ENCODE measurements around the gene GRAMD1A. TPM values are rescaled to one million over a fixed set of nuclear protein-coding genes. Genes with fewer than 3 reads are reported as not detected.
"Not testable (repeated sequence)": the region's sequence is repeated elsewhere in the genome, so short reads cannot be mapped to it uniquely, and the experiment has no call there.

The GRAMD1A gene
- total RNA-seq, 4 donors from 2014 or later: 6.0 to 135 (median 61.6) TPM

DNA sequence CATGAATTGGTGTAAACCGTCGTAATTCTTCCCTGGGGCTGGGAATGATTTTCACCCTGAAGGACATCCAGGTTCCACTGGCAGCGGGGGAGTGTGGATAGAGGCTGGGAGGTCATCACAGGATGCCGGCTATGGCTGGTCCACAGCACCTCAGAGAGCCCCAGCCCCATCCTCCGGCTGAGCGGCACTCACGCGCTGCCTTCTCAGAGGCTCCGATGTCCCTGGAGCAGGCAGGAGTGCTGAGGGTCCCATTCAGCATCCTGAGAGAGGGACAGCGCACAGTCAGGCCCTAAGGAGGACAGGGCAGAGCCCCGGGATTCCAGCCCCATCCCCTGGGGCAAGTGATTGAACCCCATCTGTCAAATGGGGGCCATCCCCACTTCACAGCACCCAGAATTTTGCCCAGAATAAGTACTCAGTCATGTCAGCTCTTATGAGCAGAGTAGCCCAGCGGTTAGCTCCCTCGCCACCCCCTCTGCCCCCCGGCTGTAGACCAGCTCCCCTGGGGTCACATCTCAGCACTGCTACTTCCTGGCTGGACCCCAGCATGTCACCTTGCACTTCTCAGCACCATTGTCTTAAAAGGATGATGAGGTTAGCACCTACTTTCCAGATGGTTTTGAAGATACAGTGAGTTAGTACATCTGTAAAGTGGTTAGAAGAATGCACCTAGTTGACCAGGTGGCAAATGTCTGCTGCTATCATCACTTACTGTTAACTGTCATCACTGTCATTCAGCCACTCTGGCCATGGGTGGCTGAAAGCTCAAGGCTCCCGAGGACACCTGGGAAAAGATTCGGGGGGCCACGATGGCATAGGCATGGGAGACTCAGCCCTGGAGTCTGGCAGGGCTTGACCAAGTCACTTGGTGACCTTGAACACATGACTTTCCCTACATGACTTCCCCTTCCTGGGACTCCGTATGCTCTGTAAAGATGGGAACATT lies 11.9 kb downstream of the GRAMD1A start:
- H3K4me1 ChIP-seq: peaks cover 0 to 42% (median 17%) of the 10 kb centered on the region in 4 donors
- H3K27me3 ChIP-seq: no peaks in the 10 kb centered on the region
- H3K27ac ChIP-seq: peak overlapping the region; percentile 4 to 69 (median 16)
- TF ChIP-seq CTCF (IDR thresholded peaks at IDR 0.05) (no peak), POLR2A (IDR thresholded peaks at IDR 0.05) (no peak)
- no peaks in the 10 kb centered on the region for H3K9me3 ChIP-seq
- H3K36me3 ChIP-seq: peaks cover 0 to 45% (median 0%) of the 10 kb centered on the region in 3 donors
- no peak overlapping the region for H3K4me3 ChIP-seq
- no peak for DNase-seq

DNA sequence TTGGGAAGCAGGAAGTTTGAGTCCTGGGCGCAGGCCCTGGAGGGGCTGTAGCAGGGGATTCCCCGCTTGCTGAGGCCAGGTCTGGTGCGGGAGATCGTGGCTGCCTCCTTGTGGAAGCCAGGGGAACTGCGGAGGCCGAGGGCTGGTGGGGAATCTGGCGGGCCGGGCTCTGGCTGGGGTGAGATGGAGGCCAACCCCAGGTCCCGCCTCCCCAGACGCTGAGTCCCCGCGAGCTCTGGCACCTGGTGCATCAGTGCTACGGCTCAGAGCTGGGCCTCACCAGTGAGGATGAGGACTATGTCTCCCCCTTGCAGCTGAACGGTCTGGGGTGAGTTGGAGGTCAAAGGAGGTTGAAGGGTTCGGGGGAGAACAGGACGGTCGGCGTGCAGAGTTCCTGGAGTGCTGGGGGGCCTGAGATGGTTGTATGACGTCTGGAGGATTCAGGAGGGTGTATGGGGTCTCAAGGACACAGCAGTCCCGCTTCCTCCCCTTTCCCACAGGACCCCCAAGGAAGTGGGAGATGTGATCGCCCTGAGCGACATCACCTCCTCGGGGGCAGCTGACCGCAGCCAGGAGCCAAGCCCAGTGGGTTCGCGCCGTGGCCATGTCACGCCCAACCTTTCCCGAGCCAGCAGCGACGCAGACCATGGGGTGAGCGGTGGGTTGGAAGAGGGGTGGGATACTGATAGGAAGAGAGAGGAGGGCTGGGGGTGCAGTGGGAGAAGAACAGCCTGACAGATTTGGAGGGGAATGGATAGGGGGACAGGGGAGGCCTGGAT lies 13.1 kb downstream of the GRAMD1A start:
- peak in 1 of 2 donors; percentile 19 for TF ChIP-seq POLR2A (IDR thresholded peaks at IDR 0.05)
- TF ChIP-seq CTCF (IDR thresholded peaks at IDR 0.05): peak; percentile 93 to 99 (median 96)
- Histone ChIP-seq H3K4me3 (no peak overlapping the region), H3K27me3 (no peaks in the 10 kb centered on the region), H3K27ac (peak overlapping the region in 3 of 4 donors; percentile 24 to 69 (median 54)), H3K36me3 (peaks cover 0 to 57% (median 0%) of the 10 kb centered on the region in 3 donors), H3K4me1 (peaks cover 0 to 32% (median 17%) of the 10 kb centered on the region in 4 donors), H3K9me3 (no peaks in the 10 kb centered on the region)
- peak; percentile 75 to 87 (median 85) for DNase-seq

DNA sequence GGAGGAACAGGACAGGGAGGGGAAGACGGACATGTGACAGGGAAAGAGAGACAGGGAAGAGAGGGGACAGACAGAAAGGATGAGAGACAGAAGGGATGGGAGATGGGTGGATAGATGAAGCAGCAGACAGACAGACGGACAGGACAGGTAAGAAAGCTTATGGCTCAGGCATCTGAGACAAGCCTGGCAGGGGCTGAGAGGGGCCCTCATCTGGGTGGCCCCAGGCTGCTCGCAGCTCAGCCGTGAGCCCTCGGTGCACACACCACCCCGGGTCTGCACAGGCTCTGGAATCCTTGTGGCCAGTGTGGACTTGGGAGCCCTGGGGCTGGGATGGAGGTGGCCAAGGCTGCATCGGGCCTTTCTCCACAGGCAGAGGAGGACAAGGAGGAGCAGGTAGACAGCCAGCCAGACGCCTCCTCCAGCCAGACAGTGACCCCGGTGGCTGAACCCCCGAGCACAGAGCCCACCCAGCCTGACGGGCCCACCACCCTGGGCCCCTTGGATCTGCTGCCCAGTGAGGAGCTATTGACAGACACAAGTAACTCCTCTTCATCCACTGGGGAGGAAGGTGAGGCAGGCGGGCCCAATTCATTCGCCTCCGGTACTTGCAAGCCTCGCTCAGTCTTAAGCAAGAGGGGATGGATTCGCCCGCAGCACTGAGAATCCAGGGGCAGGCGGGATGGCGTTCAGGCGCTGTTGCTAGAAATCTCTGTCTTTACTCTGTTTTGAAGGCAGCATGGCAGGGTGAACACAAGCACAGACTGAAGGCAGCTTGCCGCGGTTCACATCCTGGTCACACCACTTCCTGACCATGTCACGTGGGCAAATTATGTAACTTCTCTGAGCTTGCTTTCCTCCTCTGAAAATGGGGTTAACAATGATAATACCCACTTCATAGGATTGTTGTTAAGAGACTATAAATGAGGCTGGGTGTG lies 14.0 kb downstream of the GRAMD1A start:
- Histone ChIP-seq H3K27ac (peak overlapping the region in 3 of 4 donors; percentile 24 to 69 (median 54)), H3K36me3 (peaks cover 0 to 62% (median 0%) of the 10 kb centered on the region in 3 donors), H3K9me3 (no peaks in the 10 kb centered on the region), H3K4me1 (peaks cover 0 to 32% (median 17%) of the 10 kb centered on the region in 4 donors), H3K27me3 (no peaks in the 10 kb centered on the region), H3K4me3 (peak overlapping the region in 1 of 4 donors; percentile 12)
- TF ChIP-seq POLR2A (IDR thresholded peaks at IDR 0.05): no peak
- no peak for TF ChIP-seq CTCF (IDR thresholded peaks at IDR 0.05)
- DNase-seq: peak in 2 of 3 donors; percentile 61 to 85

GRCh38 chr19:35014774-35015173 lies 14.7 kb downstream of the GRAMD1A start:
- H3K4me1 ChIP-seq: peaks cover 0 to 32% (median 17%) of the 10 kb centered on the region in 4 donors
- not testable (repeated sequence) for DNase-seq, H3K27me3 ChIP-seq, H3K4me3 ChIP-seq, H3K9me3 ChIP-seq
- H3K27ac ChIP-seq: peak overlapping the region in 1 of 4 donors; percentile 69
- peaks cover 0 to 62% (median 0%) of the 10 kb centered on the region in 3 donors for H3K36me3 ChIP-seq

DNA sequence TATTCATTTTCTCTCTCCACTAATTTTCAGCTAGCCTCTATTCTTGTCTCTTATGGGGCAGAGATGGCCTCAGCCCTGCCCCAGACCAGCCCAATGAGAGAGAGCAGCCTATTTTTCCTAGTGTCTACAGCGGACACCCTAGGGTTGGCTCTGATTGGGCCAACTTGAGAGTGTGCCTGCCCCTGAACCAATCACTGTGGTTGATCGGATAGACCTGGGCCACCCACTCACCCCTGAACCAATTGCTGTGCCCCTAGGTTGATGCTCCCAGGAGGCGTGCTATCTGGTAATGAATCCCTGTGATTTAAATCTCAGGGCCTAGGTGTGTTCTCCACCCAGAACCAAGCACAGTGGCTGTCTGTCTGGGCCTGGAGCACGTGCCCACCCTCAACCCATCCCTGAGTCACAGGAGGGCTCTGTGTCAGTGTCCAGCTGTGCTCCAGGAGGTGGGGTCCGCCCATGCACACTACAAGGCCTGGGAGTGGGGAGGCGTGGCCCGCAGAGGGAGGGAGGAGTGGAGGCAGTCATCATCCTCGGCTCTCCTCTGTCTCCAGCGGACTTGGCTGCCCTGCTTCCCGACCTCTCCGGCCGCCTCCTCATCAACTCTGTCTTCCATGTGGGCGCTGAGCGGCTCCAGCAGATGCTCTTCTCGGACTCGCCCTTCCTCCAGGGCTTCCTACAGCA lies 15.3 kb downstream of the GRAMD1A start:
- no peaks in the 10 kb centered on the region for H3K9me3 ChIP-seq
- H3K4me3 ChIP-seq: no peak overlapping the region
- TF ChIP-seq CTCF (IDR thresholded peaks at IDR 0.05): no peak
- no peak for TF ChIP-seq POLR2A (IDR thresholded peaks at IDR 0.05)
- H3K36me3 ChIP-seq: peaks cover 0 to 62% (median 0%) of the 10 kb centered on the region in 3 donors
- no peak for DNase-seq
- H3K4me1 ChIP-seq: peaks cover 0 to 32% (median 17%) of the 10 kb centered on the region in 4 donors
- H3K27me3 ChIP-seq: no peaks in the 10 kb centered on the region
- peak overlapping the region in 2 of 4 donors; percentile 19 to 69 for H3K27ac ChIP-seq

Data from Peyer's patch (tissue), 4 donors.